GM19324 (cell line): ENCODE measurements around the gene GPR25.
A peak's percentile ranks its signal among the peaks of the same experiment; 100 is the strongest.

Experiments used
- ATAC-seq: cut with Tn5 transposase; IDR thresholded peaks from one replicate; pipeline ENCODE4 v1.9.1; 2021; ENCODE audit warnings: mild to moderate bottlenecking, moderate library complexity; ENCODE audit not compliant: unreplicated experiment, low FRiP score

GPR25 gene

DNA sequence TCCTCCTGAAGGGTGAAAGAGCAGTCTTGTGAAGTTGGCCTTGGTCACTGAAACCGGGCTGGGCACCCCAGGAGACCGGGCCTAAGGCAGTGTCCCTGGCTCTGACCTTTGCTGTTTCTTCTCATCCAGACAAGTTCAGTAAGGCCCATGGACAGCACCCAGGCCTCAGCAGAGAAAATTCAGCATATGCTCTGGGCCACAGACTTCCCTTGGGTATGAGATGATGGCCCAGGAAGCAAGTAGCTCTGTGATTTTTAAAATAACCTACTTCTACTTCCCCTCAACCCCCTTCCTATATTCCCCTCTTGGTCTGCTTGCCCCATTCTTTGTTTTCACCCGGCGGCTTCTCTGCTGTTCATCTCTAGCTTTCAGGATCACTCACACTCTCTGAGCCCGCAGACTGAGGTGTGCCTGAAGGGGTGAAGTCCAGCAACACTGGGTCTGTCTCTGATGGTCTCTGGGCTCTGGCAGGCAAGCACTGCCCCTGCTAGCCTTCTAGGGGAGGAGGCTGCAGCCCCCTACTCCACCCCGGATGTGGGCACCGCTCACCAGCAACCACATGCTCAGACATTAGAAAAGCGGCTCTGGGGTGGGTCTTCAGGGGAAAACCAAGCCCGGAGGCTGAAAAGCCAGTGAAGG lies 2.9 kb upstream of the GPR25 start:
- peak; percentile 49 for ATAC-seq

DNA sequence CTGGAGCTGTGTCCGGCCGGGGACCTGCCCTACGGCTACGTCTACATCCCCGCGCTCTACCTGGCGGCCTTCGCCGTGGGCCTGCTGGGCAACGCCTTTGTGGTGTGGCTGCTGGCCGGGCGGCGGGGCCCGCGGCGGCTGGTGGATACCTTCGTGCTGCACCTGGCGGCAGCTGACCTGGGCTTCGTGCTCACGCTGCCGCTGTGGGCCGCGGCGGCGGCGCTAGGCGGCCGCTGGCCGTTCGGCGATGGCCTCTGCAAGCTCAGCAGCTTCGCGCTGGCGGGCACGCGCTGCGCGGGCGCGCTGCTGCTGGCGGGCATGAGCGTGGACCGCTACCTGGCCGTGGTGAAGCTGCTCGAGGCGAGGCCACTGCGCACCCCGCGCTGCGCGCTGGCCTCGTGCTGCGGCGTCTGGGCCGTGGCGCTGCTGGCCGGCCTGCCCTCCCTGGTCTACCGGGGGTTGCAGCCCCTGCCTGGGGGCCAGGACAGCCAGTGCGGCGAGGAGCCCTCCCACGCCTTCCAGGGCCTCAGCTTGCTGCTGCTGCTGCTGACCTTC lies 412 bp downstream of the GPR25 start:
- no peak for ATAC-seq

DNA sequence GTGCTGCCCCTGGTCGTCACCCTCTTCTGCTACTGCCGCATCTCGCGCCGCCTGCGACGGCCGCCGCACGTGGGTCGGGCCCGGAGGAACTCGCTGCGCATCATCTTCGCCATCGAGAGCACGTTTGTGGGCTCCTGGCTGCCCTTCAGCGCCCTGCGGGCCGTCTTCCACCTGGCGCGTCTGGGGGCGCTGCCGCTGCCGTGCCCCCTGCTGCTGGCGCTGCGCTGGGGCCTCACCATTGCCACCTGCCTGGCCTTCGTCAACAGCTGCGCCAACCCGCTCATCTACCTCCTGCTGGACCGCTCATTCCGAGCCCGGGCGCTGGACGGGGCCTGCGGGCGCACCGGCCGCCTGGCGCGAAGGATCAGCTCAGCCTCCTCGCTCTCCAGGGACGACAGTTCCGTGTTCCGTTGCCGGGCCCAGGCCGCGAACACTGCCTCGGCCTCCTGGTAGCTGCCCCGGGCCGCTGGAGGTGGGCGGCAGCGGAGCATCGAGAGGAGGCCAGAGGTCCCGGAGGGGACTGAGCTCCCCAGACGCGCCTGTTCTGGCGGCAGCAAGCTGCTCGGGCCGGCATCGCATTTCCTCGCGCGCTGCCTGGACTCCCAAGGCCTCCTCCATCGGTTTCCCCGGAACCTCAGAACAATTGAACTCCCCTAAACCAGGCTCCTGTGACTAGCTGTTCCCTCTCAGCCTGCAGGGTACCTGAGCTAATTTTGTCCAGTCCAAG lies 1.1 kb downstream of the GPR25 start:
- ATAC-seq, result no peak

DNA sequence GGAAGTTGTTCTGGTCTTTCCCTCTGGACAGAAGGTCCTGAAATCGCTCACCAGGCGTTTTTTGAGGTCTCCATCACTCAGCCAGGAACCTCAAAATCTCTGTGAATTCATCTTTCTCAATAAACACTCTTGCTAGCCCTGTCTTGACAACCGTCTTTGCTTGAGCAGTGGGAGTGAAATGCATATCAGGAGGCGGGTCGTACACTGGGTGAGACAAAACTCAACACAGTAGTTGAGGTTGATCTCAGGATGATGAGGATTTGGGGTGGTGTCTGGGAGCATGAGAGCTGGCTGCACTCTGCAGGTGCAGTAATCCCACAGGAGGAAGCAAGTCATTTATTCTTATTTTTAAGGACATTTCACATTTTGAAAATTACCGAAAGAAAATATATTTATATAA lies 1.9 kb downstream of the GPR25 start:
- no peak for ATAC-seq

DNA sequence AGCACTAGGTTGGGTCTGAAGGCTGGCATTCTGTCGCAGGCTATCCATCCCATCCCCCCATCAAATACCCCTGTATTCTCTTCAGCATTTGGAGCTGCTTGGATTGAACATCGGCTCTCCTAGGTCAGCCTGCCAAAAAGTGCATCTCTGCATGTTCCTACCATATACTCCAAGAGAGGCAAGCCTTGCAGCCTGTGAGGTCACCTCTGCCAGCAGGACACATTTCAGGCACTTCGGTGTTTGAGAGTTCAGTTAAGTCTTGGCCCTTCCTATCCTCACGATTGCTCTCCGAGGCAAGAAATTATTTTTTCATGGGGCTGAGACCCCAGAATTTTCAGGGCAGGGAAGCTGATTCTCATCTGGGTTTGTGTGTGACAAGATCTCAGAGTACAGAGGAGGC lies 2.6 kb downstream of the GPR25 start:
- no peak for ATAC-seq

DNA sequence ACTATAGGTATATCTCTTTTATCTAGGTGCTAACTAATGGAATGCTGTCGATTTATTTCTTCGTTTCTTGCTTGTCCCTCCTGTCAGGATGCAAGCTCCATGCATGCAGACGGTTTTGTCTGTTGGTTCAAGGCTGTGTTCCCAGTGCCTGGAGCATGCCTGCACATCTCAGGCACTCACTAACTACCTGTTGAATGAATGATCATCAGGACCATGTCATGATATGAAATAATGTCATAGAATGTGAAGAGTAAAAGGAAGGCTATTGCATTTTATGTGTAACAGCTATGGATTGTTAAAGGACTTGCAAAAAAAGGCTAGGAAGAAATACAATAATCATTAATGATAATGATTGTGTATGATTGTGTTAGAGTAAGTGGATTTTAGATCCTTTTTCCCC lies 4.2 kb downstream of the GPR25 start:
- ATAC-seq, result no peak

DNA sequence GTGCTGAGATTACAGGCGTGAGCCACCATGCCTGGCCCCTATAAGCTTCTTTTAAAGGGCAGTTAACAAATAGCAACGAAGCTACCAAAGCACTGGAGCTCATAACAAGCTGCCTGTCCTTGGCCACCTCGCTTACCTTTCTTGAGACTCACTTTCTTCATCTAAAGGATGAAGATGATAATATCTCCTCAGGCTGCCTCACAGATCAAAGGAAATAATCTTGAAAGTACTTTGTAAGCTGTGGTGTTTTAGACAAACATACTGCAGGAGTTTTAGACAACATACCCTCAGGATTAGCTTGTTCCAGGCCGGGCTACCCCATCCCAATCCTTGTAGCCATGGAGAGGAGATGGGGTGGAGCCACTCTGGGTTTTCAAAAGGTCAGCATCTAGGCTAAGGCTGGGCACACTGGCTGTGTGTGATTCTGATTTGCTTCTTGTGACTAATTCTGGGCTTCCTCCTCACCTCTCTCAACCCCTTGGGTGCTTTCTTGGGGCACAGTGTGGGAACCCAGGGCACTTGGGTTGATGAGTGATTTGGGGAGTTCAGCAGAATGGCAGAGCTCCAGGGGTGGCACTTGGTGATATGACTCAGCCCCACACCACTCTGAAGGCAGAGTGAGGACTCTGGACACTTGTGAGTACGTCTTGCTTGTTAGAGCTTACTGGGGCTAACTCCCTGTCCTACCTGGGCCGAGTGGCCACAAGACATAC lies 5.2 kb downstream of the GPR25 start:
- peak; percentile 63 for ATAC-seq

DNA sequence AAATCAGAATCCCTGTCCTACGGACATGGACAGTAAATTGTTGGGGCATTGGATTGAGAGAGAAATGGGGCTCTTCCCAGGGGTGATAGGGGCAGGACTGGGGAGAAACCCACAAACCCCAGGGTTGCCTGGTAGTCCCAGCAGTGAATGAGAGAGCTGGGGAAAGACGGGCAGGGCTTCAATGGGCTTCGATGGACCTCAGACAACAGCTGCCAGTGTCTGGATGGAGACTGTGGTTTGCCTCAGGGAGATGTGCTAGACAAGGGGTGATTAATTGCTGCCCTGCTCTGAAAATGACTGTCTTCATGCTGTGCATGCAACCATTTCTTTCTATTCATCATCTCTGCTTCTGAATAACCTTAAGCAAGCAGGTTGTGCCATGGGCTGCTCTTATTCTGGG lies 7.4 kb downstream of the GPR25 start:
- ATAC-seq, result no peak

DNA sequence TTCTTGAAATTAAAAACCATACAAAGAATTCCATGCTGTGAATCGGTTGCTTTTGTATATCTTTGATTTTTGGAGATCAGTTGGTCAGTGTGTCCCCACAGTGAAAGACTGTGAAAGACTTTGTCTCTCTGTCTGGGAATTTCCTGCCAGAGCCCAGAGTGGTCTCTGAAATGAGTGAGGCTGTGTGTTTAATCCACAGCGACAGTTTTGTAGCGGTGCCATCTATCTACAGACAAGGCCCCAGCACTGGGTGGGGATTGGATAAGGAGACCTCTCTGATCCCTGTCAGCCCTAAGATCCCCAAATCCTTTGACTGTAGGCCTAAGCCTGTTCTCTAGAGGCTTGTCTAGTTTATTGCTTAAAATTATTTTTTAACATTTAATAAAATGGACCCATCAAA lies 10.3 kb downstream of the GPR25 start:
- ATAC-seq, result no peak

DNA sequence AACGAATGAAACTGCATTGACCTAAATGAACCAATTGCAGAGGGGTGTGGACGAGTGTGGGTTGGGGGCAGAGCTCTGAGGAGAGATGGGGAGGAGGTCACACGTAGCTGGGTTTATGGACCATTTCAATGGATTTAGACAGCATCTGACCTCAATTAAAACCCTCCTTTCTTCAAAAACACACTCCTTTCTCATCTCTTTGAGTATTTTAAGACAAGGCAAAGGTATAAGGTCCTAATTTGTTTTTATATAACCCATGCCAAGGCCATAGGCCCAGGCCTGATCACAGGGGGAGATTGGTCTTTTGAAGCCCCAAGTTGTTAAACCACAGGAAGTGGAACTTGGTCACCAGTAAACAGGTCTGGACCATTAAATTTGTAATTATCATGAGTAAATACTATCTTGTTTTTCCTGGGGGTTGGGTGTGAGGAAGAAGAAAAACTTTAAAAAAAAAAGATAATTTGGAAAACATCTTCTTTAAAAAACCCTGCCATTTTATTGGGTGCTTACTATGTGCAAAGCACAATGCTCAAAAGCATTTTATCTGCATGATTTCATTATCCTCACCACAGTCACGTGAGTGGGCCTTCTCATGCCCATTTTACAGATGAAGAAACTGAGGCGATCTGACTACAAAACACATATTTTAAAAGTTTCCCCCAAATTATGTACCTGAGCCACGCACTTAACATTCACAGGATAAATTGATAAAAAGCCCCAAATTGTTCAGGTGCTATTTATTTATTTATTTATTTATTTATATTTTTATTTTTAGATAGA lies 13.0 kb downstream of the GPR25 start:
- no peak for ATAC-seq

DNA sequence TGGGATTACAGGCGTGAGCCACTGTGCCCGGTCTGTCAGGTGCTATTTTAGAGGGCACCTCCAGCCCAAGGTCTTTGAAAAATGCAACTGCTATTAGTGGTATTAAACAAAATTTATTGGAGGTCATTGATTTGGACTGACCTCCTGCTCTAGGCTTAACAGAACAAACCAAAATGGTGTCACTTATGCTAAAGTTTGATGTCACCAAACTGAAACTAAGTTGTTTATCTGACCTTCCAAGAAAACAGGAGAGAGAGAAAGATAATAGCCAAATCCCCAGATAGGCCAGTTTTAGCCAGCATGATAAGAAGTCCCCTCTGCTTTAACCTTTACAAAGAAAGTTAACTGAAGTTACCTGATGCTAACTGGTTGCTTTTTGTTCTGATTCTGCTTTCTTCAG lies 13.8 kb downstream of the GPR25 start:
- no peak for ATAC-seq

DNA sequence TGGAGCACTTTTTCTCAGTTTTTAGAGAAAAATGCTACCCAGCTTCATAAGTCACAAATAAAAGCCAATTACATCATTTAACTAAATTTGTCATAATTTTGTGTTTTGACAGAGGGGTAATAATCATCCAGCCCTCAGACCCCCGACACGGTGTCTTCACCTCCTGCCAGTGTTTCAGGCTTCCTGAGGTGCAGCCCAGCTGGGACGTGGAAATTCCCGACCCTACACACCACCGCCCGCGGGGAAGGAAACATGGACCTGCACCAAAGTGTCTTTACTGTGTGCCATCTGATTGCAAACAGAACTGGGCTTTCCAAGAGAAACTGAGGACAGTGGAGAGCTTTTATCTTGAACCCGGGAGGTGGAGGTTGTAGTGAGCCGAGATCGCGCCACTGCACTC lies 14.3 kb downstream of the GPR25 start:
- ATAC-seq, result no peak

DNA sequence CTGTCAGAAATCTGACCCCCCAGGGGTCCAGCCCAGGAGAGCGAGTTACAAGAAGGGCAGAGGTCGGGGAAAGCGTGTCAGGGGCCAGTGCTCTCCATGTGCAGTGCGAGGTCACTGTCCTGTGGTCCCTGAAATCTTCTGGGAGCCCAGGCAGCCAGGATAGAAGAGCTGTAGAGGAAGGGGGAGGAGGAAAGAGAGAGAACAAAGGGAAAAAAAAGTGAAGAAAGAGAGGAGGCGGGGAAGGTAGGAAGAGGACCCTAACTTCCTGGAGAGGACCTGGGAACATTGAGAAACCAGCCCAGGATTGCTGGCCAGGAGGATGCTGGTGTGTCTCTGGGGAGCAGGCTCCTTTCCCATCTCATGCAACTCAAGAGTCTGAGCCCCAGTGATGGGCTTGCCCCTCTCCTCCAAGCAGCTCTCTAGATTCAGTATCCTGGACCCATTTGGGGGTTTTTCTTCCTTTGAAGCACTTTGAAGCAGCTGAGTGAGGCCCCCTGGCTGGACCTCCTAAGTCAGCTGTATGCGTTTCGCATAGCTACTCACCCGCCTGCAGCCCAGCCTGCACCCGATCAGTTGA lies 15.1 kb downstream of the GPR25 start:
- no peak for ATAC-seq

DNA sequence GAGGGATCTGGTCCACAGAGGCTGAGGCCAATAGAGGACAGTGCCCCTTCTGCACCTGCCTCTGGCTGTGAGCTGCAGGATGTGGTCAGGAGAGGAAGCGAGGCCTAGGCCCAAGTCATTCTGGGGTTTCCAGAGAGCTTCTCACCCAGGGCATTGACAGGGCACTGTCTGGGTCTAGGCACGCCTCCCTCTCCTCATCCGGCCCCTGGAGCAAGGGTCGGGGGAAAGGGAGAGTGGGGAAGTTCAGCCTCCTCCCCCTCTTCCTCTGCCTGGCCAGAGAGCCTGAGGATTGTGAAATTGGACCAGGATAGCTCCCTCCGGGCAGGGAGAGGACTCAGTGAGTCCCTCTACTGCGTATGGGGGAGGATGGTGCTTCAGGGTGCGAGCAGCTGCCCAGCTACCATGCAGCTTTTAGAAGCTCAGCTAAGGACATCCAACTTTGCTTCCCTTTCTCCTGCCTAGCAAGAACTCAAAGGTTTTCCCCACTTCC lies 15.6 kb downstream of the GPR25 start:
- ATAC-seq, result peak; percentile 87

DNA sequence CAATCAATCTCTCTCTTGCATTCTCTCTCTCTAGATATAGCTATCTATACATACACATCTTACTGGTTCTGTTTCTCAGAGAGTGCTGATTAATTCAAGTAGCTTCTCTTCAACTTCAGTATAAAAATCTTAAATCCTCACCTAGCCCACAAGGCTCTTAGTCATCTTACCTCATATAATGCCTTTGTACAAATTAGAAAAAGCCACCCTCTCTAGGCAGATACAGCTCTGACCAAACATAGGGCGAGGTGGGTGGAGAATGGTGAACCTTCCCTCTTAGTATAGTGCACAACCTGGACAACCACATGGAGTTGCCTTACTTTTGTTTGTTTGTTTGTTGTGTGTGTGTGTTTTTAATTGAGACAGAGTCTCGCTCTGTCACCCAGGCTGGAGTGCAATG lies 16.8 kb downstream of the GPR25 start:
- ATAC-seq, result no peak

DNA sequence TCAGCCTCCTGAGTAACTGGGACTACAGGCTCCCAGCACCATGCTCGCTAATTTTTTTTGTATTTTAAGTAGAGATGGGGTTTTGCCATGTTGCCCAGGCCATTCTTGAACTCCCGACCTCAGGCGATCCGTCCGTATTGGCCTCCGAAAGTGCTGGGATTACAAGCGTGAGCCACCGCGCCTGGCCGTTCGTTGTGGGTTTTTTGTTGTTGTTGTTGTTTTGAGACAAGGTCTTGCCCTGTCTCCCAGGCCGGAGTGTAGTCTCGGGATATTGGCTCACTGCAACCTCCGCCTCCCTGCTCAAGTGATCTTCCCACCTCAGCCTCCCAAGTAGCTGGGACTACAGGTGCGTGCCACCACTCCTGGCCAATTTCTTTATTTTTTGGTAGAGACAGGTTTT lies 17.2 kb downstream of the GPR25 start:
- no peak for ATAC-seq

DNA sequence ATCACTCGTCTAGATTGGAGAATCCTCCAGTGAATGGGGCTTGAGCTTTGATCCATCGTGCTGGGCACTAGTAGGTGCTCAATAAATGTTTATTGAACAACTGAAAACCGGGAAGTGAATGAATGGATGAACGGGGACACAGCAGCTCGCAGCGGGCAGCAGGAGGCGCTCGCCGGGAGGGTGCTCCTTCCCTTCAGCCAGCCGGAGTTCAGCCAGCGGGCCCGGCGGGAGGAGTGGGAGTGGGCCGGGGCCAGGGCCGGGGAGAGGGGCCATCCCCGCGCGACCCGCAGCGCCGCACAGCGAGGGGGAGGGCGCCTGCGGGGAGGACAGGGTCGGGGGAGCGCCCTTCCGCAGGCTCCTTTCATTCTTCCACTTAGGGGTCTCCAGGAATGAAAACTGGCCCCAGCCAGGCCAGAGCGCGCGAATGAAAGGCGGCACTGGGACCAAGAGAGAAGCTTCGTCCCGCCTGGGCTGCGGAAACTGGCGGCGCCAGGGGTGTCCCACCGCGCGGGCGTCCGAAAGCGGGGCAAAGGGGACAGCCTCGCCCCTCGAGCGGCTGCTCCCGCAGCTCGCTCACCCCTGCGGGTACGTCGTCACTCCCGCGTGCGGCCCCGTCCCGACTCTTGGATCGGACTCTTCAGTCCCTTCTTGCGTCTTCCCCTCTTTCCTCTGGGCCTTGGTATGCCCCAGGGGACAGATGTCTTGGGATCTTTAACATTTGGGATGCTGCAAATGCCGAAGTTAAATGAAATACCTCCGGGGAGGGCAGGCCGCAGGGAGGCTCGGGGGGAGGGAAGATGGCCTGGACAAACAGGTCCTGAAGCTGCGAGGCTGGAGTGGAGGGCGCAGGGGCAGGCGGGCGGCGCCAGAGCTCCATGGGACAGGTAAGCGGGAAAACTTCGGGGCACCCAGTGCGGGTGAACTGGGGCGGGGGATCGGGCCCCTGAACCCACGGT lies 18.3 kb downstream of the GPR25 start:
- ATAC-seq, result no peak

DNA sequence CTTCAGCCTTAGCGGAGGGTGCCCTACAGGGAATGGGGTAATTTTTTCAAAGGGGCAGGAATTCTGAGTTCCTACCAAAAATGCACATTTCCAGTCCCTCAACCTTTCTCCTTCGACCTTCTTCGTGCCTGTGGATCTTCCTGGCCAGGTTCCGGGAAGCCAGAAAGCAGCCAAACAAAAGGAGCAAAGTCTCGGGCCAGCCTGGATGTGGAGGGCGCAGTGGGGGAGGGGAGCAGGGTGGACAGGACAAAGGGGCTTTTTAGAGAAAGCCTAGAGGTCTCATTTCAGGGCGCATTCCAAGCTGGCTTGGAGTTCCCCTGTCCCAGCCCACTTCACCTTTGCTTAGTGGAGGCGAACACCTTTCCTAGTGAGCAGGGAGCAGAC lies 19.0 kb downstream of the GPR25 start:
- ATAC-seq, result no peak

DNA sequence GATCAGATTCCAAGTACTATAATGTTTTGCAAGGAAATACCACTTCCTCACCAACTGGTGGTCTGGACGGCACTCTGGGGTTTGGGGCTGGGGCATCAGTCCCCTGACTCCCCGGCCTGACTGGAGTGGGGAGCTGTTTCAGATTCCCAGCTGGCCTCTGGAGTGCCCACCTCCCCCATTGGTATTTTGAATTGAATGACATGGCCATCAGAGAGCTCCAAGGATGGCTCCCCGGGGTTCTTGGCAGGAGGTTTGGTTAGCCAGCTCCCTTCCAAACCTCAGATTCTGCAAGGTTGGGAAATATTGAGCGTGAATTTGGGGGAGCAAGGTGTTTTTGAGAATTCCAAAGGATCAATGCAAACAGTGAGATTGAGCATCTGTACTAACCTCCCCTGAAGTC lies 19.8 kb downstream of the GPR25 start:
- ATAC-seq, result no peak
